ENCODE data around the gene NODAL.

DNA sequence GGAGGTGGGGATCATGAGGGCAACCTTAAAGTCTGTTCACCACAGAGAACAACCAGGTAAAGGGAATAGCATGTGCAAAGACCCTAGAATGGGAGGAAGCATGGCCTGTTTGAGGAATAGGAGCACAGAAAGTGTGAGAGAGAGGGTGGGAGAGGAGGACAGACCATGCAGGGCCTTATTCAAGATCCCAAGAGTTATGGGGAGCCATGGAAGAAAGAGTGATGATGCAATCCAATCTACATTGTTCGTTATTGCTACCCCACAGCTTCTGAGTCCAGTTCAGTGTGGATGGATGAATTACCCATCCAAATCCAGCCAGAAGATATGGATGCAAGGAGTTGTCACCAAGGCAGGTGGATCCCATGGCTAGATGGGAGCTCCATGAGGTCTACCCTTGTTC, 45.3 kb downstream of the NODAL start:
- no peak for TF ChIP-seq ELK1 (IDR thresholded peaks at IDR 0.05; ENCODE audit: borderline replicate concordance, low read depth, low read length)
- TF ChIP-seq, protein P1, sequence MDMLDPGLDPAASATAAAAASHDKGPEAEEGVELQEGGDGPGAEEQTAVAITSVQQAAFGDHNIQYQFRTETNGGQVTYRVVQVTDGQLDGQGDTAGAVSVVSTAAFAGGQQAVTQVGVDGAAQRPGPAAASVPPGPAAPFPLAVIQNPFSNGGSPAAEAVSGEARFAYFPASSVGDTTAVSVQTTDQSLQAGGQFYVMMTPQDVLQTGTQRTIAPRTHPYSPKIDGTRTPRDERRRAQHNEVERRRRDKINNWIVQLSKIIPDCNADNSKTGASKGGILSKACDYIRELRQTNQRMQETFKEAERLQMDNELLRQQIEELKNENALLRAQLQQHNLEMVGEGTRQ (IDR thresholded peaks at IDR 0.05; ENCODE audit: low read depth, low read length): no peak
- TF ChIP-seq, protein P2, sequence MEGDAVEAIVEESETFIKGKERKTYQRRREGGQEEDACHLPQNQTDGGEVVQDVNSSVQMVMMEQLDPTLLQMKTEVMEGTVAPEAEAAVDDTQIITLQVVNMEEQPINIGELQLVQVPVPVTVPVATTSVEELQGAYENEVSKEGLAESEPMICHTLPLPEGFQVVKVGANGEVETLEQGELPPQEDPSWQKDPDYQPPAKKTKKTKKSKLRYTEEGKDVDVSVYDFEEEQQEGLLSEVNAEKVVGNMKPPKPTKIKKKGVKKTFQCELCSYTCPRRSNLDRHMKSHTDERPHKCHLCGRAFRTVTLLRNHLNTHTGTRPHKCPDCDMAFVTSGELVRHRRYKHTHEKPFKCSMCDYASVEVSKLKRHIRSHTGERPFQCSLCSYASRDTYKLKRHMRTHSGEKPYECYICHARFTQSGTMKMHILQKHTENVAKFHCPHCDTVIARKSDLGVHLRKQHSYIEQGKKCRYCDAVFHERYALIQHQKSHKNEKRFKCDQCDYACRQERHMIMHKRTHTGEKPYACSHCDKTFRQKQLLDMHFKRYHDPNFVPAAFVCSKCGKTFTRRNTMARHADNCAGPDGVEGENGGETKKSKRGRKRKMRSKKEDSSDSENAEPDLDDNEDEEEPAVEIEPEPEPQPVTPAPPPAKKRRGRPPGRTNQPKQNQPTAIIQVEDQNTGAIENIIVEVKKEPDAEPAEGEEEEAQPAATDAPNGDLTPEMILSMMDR (conservative IDR thresholded peaks at IDR 0.05; ENCODE audit: low read depth, low read length): no peak
- TF ChIP-seq RAD21 (IDR thresholded peaks at IDR 0.05; ENCODE audit: low read length): no peak
- peak; percentile 75 for TF ChIP-seq CEBPB (IDR thresholded peaks at IDR 0.05; ENCODE audit: low read depth, low read length)
- no peak for TF ChIP-seq POLR2A (IDR thresholded peaks at IDR 0.05; ENCODE audit: low read depth, low read length)

All from IMR-90 (cell line).